Endothelial cell of hepatic sinusoid (primary cell): ENCODE results near the gene MZT2A.
"Not testable (repeated sequence)": the region's sequence is repeated elsewhere in the genome, so short reads cannot be mapped to it uniquely, and the experiment has no call there.

Experiments used
- in situ Hi-C: cut with HindIII; loops from 2 replicates; pipeline ENCODE4 v1.10.0; 2017; ENCODE audit warnings: low sequenced_read_pairs

MZT2A gene

GRCh38 chr2:131492015-131492417 lies at the start of gene MZT2A:
TSS of gene MZT2A (minus strand) at chr2:131492397. CDS start at chr2:131492376, 21 bp downstream.
- in situ Hi-C loops = not testable (repeated sequence)

- in situ Hi-C loops = not testable (repeated sequence)
These were observed 46.7 kb upstream of the MZT2A start for GRCh38 chr2:131538856-131539255.

- in situ Hi-C loops = not testable (repeated sequence)
These were observed 44.6 kb upstream of the MZT2A start for GRCh38 chr2:131536841-131537240.

- in situ Hi-C loops = not testable (repeated sequence)
These were observed 44.0 kb upstream of the MZT2A start for GRCh38 chr2:131535951-131536826.

GRCh38 chr2:131535526-131535925 lies 43.3 kb upstream of the MZT2A start:
- in situ Hi-C loops = no loop called here

- in situ Hi-C loops = not testable (repeated sequence)
These were observed 42.8 kb upstream of the MZT2A start for GRCh38 chr2:131534965-131535364.

- in situ Hi-C loops = not testable (repeated sequence)
These were observed 42.1 kb upstream of the MZT2A start for GRCh38 chr2:131534317-131534672.

GRCh38 chr2:131533609-131534316 lies 41.6 kb upstream of the MZT2A start:
- in situ Hi-C loops = not testable (repeated sequence)

- in situ Hi-C loops = not testable (repeated sequence)
These were observed 40.8 kb upstream of the MZT2A start for GRCh38 chr2:131532723-131533608.

GRCh38 chr2:131531547-131532185 lies 39.5 kb upstream of the MZT2A start:
- in situ Hi-C loops = not testable (repeated sequence)

GRCh38 chr2:131530626-131531344 lies 38.6 kb upstream of the MZT2A start:
- in situ Hi-C loops = not testable (repeated sequence)

GRCh38 chr2:131529864-131530445 lies 37.8 kb upstream of the MZT2A start:
- in situ Hi-C loops = not testable (repeated sequence)

- in situ Hi-C loops = not testable (repeated sequence)
These were observed 37.0 kb upstream of the MZT2A start for GRCh38 chr2:131528981-131529863.

- in situ Hi-C loops = not testable (repeated sequence)
These were observed 35.2 kb upstream of the MZT2A start, which contains the start of gene CCDC74A for GRCh38 chr2:131527131-131528001. TSS of gene CCDC74A (plus strand) at chr2:131527888. CDS start at chr2:131527971, 83 bp downstream.

- in situ Hi-C loops = not testable (repeated sequence)
These were observed 33.1 kb upstream of the MZT2A start for GRCh38 chr2:131525256-131525655.

GRCh38 chr2:131521961-131522781 lies 30.0 kb upstream of the MZT2A start:
- in situ Hi-C loops = no loop called here

- in situ Hi-C loops = not testable (repeated sequence)
These were observed 29.3 kb upstream of the MZT2A start for GRCh38 chr2:131521524-131521923.
